GM23338 (cell line): Measurements from ENCODE around the gene CDH4.

Experiments
- CREB1 ChIP-seq: fragments of 250-450 bp; sonication (Bioruptor Pico); IDR thresholded peaks from 2 replicates; pipeline ENCODE4 v1.5.0; 2020; ENCODE audit warnings: low read depth, mild to moderate bottlenecking, moderate library complexity
- CTCF ChIP-seq, 2 experiments: fragments of 200-600 bp in 1 of 2; sonication (generic) in 1 of 2; conservative IDR thresholded peaks; 2 replicates each; pipeline versions ENCODE4 v1.5.1 to v1.6.1; 2016 to 2017; ENCODE audit warnings: antibody characterized with exemption in 2 of 2, low read depth in 2 of 2, mild to moderate bottlenecking in 2 of 2, moderate library complexity in 1 of 2
- ETS1 ChIP-seq: IDR thresholded peaks from 2 replicates; pipeline ENCODE4 v1.6.1; 2016; ENCODE audit warnings: antibody characterized with exemption
- EZH2 ChIP-seq: fragments of 200-600 bp; sonication (generic); IDR thresholded peaks from one replicate; pipeline ENCODE4 v1.8.0; 2017; ENCODE audit warnings: antibody characterized with exemption, mild to moderate bottlenecking, low read depth; ENCODE audit not compliant: unreplicated experiment
- EZH2phosphoT487 ChIP-seq: fragments of 200-600 bp; sonication (generic); IDR thresholded peaks from one replicate; pipeline ENCODE4 v1.8.1; 2018; ENCODE audit warnings: antibody characterized with exemption; ENCODE audit not compliant: unreplicated experiment
- POLR2AphosphoS5 ChIP-seq: IDR thresholded peaks from 2 replicates; pipeline ENCODE4 v1.6.1; 2016; ENCODE audit warnings: antibody characterized with exemption, low read depth

GRCh38 chr20:61805365-61805764 is 553.3 kb downstream of the CDH4 start:
- TF ChIP-seq EZH2 (no peak), CREB1 (CRISPR knock-in tag) (no peak), CTCF (conservative IDR thresholded peaks at IDR 0.05; ENCODE audit: low read depth in 2 of 2) (no peak), ETS1 (no peak), POLR2AphosphoS5 (no peak), EZH2phosphoT487 (no peak)
